Epithelial cell of esophagus (primary cell): ENCODE data around the gene PSMA5.
"Not testable (repeated sequence)": the region's sequence is repeated elsewhere in the genome, so short reads cannot be mapped to it uniquely, and the experiment has no call there.

Source experiments
- DNase-seq: peaks from one replicate; pipeline ENCODE4 v3.0.0; 2010; ENCODE audit warnings: low read depth
- H3K4me3 ChIP-seq: 2 replicates; pipeline ENCODE4 v1.5.1; 2011; ENCODE audit warnings: mild to moderate bottlenecking, low read length, control low read depth
- TF ChIP-seq, protein P1 (sequence below): IDR thresholded peaks from 2 replicates; pipeline ENCODE4 v1.5.1; 2011; ENCODE audit warnings: low read depth, mild to moderate bottlenecking, low read length, control low read depth, inconsistent platforms; ENCODE audit not compliant: insufficient read depth; ENCODE audit errors: missing control alignments

The PSMA5 gene

DNA sequence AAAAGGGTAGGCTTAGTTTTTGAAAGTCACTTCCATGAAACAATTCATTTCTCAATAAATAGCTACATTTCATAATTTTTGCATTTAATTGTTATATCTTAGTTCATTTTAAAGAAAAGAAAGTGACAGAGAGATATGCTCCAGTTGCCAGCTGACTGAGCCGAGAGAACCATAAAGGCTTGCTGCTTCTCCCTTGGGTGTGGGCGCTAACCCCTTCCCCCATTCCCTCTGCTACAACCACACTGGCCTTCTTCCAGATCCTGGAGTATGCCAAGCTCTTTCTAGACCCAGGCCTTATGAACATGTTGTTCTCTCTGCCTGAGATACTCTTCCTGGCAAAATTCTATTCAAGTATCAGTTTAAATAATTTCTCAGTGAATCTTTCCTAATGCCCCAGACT, 40.8 kb downstream of the PSMA5 start:
- DNase-seq, result no peak
- H3K4me3 ChIP-seq, result no peak overlapping the region
- TF ChIP-seq, protein P1, sequence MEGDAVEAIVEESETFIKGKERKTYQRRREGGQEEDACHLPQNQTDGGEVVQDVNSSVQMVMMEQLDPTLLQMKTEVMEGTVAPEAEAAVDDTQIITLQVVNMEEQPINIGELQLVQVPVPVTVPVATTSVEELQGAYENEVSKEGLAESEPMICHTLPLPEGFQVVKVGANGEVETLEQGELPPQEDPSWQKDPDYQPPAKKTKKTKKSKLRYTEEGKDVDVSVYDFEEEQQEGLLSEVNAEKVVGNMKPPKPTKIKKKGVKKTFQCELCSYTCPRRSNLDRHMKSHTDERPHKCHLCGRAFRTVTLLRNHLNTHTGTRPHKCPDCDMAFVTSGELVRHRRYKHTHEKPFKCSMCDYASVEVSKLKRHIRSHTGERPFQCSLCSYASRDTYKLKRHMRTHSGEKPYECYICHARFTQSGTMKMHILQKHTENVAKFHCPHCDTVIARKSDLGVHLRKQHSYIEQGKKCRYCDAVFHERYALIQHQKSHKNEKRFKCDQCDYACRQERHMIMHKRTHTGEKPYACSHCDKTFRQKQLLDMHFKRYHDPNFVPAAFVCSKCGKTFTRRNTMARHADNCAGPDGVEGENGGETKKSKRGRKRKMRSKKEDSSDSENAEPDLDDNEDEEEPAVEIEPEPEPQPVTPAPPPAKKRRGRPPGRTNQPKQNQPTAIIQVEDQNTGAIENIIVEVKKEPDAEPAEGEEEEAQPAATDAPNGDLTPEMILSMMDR, result no peak

DNA sequence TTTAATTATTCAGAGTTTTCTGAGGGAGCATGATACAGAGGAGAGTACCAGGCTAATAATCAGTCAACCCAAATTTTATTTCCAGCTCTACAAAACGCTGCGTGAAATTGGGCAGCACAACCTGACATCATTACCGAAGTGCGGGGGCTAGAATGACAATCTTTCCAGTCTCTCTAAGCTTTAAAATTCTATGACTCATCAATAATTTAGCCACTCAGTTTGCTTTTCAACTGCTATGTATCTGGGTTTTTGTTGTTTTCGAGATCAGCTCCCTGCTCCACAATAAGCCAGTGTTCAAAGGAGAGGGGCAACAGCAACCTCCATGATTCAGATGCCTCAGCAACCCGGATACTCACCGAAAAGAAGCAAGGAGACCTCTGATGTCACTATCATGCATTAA, 42.4 kb downstream of the PSMA5 start:
- DNase-seq, result no peak

DNA sequence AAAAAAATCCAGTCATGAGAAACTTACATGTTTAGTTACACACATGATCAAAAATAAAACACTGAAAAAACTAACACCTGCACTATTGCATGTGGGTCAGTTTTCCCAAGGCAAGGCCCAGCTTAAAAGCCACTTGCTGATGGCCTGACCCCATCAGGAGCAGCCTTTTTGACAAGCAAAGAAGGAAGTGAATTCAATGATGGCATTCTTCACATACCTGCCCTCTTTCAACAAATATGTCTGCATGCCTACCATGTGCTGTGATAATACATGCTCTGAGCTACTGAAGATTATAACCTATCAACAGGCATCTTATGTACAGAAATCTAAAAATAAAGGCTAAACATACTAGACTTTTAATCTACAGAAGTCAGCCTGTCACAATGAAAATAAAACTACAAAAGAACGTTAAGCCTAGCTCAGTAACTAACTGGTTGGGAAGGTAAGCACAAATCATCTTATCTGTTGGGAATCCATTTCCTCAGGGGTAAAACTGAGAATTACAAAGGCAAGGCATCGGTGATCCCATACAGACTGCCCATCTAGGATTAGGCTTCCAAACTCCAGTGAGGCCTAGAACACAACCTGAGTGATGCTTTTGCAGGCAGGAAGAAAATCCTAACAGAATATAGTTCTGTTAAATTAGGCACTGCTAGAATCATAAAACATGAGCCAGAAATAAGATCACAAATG, 43.0 kb downstream of the PSMA5 start:
- H3K4me3 ChIP-seq, result no peak overlapping the region
- DNase-seq, result no peak
- TF ChIP-seq, protein P1, result no peak

More for the DNA sequence above, 42.4 kb downstream of the PSMA5 start:
- no peak overlapping the region for H3K4me3 ChIP-seq
- TF ChIP-seq, protein P1, result no peak

DNA sequence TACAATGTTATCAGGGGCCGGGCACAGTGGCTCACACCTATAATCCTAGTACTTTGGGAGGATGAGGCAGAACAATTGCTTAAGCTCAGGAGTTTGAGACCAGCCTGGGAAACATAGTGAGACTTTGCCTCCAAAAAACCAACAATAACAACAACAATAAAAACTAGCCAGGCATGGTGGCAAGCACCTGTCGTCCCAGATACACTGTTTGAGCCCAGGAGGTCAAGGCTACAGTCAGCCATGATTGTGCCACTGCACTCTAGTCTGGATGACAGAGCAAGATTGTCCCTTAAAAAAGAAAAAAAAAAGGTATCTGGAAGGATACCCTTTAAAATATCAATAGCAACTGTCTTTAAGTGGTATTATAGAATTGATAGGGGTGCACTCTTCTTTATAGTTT, 44.7 kb downstream of the PSMA5 start:
- H3K4me3 ChIP-seq, result no peak overlapping the region
- DNase-seq, result no peak
- TF ChIP-seq, protein P1, result no peak

DNA sequence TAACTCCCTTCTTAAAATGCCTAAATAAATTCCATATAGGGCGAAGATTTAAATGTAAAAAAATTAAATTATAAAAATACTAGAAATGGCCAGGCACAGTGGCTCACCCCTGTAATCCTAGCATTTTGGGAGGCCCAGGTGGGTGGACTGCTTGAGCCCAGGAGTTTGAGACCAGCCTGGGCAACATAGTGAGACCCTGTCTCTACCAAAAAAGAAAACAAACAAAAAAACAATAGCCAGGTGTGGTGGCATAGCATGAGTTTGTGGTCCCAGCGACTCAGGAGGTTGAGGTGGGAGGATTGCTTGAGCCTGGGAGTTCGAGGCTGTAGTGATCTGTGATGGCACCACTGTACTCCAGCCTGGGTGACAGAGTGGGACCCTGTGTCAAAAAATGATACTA, 46.3 kb downstream of the PSMA5 start:
- TF ChIP-seq, protein P1, result no peak
- no peak for DNase-seq
- no peak overlapping the region for H3K4me3 ChIP-seq

DNA sequence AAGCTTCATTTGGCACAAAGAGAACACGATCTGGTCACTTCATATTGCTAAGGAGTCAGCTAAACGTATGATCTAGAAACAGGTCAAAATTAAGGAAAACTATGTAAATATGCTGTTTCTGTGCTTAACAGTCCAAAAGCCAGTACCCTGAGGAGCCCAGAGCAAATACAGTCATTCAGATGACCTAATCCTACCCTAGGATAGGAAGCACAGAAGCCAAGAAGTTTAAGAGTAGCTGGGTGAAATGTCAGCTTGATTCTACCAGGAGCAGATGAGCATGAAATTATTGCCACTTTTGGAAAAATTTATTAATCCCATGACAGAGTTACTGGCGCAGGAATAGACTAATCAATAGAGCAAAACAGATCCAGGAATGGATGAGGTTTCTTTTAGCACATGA, 46.8 kb downstream of the PSMA5 start:
- TF ChIP-seq, protein P1, result no peak
- H3K4me3 ChIP-seq, result no peak overlapping the region
- DNase-seq, result no peak

DNA sequence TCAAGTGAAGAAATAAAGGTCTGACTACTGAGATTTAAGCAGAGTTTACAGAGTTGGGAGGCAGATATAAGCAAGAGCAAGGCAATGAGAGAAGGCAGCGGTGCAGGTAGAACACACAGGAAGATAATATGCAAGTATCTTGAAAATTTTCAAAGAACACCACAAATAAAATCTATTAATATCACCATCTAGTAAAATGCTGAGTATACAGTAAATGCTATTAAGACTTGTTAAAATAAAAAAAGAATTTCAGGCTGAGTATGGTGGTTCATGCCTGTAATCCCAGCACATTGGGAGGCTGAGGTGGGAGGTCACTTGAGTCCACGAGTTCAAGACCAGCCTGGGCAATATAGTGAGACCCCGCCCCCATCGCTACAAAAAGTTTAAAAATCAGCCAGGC, 48.5 kb downstream of the PSMA5 start:
- TF ChIP-seq, protein P1, result no peak
- H3K4me3 ChIP-seq, result no peak overlapping the region
- DNase-seq, result no peak

DNA sequence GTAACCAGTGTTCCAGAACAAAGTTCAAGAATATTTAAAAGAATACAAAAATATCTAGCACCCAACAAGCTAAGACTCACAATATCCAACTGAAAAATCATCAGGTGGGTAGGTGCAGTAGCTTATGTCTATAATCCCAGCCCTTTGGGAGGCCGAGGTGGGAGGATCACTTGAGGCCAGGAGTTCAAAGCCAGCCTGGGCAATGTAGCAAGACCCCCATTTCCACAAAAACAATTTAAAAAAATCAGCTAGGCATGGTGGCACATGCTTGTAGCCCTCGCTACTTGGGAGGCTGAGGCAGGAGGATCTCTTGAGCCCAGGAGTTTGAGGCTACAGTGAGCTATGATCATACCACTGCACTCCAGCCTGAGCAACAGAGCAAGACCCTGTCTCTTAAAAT, 52.6 kb downstream of the PSMA5 start:
- not testable (repeated sequence) for DNase-seq, H3K4me3 ChIP-seq
